ENCODE measurements around the gene PWP2.

The PWP2 gene

DNA sequence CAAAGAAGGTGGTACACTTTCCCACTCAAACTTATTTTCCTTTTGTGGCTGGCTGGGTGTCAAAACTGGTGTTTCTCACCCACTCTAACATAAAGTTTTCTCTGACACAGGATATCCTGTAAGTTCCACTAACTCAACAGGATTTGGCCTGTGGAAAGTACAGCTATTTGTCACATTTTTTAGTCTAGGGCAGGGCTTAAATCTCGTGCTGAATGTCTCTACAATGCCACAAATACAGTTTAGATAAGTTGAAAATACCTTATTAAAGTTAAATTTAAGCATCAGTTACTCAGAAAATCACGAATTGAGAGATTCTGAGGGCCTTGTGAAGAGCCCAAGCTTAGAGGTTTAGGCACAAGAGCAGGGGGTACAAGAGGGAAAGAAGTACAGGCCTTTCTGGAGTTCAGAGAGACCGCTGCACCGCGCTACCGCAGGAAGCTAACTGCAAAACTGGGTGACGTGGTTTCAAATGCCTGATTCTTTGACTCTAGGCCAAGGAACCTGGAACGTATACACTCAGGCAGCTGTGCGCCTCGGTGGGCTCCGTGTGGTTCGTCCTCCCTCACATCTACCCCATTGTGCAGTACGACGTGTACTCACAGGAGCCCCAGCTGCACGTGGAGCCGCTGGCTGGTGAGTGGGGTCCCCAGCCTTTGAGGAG lies 23.4 kb upstream of the PWP2 start:
- Histone ChIP-seq H3K27ac (ENCODE audit: low read depth, low read length) (no peak overlapping the region), H3K36me3 (ENCODE audit: control insufficient read depth, low read length) (peaks cover 85% of the 10 kb centered on the region), H3K9me2 (replicated peaks; ENCODE audit: control insufficient read depth, low read length) (no peaks in the 10 kb centered on the region), H3K79me2 (ENCODE audit: control insufficient read depth, low read length) (no peaks in the 10 kb centered on the region), H3K27me3 (ENCODE audit: control insufficient read depth, low read length) (no peaks in the 10 kb centered on the region), H3K4me3 (ENCODE audit: low read length) (no peak overlapping the region), H3K9me3 (ENCODE audit: control insufficient read depth, insufficient read depth, low read length) (no peaks in the 10 kb centered on the region), H3K4me2 (ENCODE audit: low read length) (no peak overlapping the region), H3K4me1 (ENCODE audit: control insufficient read depth, low read length) (no peaks in the 10 kb centered on the region), H3F3A (ENCODE audit: control insufficient read depth, insufficient read depth) (no peaks in the 10 kb centered on the region), H4K20me1 (ENCODE audit: control insufficient read depth, insufficient read depth, low read depth, low read length) (no peaks in the 10 kb centered on the region)
- TF ChIP-seq, protein P1, sequence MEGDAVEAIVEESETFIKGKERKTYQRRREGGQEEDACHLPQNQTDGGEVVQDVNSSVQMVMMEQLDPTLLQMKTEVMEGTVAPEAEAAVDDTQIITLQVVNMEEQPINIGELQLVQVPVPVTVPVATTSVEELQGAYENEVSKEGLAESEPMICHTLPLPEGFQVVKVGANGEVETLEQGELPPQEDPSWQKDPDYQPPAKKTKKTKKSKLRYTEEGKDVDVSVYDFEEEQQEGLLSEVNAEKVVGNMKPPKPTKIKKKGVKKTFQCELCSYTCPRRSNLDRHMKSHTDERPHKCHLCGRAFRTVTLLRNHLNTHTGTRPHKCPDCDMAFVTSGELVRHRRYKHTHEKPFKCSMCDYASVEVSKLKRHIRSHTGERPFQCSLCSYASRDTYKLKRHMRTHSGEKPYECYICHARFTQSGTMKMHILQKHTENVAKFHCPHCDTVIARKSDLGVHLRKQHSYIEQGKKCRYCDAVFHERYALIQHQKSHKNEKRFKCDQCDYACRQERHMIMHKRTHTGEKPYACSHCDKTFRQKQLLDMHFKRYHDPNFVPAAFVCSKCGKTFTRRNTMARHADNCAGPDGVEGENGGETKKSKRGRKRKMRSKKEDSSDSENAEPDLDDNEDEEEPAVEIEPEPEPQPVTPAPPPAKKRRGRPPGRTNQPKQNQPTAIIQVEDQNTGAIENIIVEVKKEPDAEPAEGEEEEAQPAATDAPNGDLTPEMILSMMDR (IDR thresholded peaks at IDR 0.05; ENCODE audit: low read depth, low read length, poor library complexity, severe bottlenecking), result no peak
- TF ChIP-seq EZH2phosphoT487 (IDR thresholded peaks at IDR 0.05; ENCODE audit: borderline replicate concordance, low read length), result no peak

DNA sequence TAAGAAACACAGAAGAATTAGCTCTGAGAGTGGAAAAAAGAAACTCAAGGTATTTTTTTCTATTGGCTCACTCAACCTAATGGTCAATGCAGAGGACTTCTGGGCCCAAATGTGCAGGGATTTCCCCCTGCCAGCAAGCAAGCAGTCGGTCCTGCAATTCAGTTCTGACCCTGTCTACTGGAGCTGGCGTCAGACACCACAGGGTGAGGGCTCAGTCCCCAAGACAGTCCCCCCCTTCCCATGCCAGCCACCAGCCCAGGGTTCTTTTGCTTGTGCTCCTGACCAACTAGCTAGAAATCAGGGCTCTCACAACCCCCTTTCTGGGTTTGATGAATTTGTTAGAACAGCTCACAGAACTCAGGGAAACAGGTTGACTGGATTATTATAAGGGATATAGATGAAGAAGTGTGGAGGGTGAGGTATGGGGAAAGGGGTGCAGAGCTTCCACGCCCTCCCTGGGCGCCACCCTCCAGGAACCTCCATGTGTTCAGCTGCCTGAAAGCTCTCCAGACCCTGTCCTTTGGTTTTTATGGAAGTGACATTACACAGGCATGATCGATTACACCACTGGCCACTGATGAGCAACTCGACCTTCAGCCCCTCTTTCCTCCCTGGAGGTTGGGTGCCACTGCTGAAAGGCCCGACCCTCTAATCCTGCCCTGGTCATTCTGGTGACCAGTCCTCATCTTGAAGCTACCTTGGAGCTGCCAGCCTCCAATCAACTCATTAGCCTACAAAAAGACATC lies 22.5 kb upstream of the PWP2 start:
- no peaks in the 10 kb centered on the region for H3K9me3 ChIP-seq (ENCODE audit: control insufficient read depth, insufficient read depth, low read length)
- H3K79me2 ChIP-seq (ENCODE audit: control insufficient read depth, low read length), result no peaks in the 10 kb centered on the region
- no peaks in the 10 kb centered on the region for H4K20me1 ChIP-seq (ENCODE audit: control insufficient read depth, insufficient read depth, low read depth, low read length)
- H3K27ac ChIP-seq (ENCODE audit: low read depth, low read length), result no peak overlapping the region
- no peaks in the 10 kb centered on the region for H3K9me2 ChIP-seq (replicated peaks; ENCODE audit: control insufficient read depth, low read length)
- H3K4me3 ChIP-seq (ENCODE audit: low read length), result no peak overlapping the region
- H3F3A ChIP-seq (ENCODE audit: control insufficient read depth, insufficient read depth), result no peaks in the 10 kb centered on the region
- peaks cover 2% of the 10 kb centered on the region for H3K4me1 ChIP-seq (ENCODE audit: control insufficient read depth, low read length)
- no peak overlapping the region for H3K4me2 ChIP-seq (ENCODE audit: low read length)
- H3K27me3 ChIP-seq (ENCODE audit: control insufficient read depth, low read length), result no peaks in the 10 kb centered on the region
- no peak for TF ChIP-seq EZH2phosphoT487 (IDR thresholded peaks at IDR 0.05; ENCODE audit: borderline replicate concordance, low read length)
- TF ChIP-seq, protein P1 (IDR thresholded peaks at IDR 0.05; ENCODE audit: low read depth, low read length, poor library complexity, severe bottlenecking), result no peak
- H3K36me3 ChIP-seq (ENCODE audit: control insufficient read depth, low read length), result peaks cover 86% of the 10 kb centered on the region

DNA sequence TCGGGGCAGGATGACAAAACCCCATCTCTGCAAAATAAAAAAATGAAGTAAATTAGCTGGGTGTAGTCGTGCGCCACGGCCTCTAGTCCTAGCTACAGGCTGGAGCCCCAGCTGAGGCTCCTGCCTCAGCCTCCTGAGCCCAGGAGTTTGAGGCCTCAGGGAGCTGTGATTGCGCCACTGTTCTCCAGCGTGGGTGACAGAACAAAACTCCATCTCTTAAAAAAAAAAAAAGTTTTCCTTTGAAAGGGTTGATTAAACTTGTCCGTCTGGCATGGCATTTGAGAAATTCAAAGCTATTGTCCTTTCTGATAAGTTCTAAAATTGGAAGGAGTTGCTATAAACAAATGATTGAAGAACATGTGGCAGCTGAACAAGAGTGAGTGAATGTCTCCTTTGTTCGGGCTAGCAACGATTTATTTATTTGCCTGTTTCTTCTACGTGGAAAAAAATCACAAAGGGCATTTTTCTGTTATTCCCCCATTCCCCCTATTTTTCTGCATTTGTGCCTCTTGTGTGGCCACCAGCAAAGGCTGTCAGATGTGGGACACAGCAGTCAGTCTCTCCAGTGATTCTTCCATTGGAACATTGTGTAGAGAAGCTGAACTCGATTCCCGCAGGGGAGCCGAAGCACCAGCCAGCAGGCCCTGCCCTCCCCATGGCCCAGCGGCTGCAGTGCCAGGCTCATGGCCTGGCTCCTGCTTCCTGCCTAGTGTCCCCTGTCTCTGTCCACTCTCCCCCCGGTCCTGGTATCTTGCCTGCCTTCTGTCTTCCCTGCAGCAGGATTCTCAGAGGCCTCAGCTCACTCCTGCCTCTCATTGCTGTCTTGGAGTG lies 21.5 kb upstream of the PWP2 start:
- Histone ChIP-seq H3K9me2 (replicated peaks; ENCODE audit: control insufficient read depth, low read length) (no peaks in the 10 kb centered on the region), H4K20me1 (ENCODE audit: control insufficient read depth, insufficient read depth, low read depth, low read length) (0 out of 2 replicates have a peak, but pooled peaks cover 3% of the 10 kb centered on the region), H3K27ac (ENCODE audit: low read depth, low read length) (no peak overlapping the region), H3K36me3 (ENCODE audit: control insufficient read depth, low read length) (peaks cover 84% of the 10 kb centered on the region), H3K79me2 (ENCODE audit: control insufficient read depth, low read length) (no peaks in the 10 kb centered on the region), H3F3A (ENCODE audit: control insufficient read depth, insufficient read depth) (no peaks in the 10 kb centered on the region), H3K9me3 (ENCODE audit: control insufficient read depth, insufficient read depth, low read length) (no peaks in the 10 kb centered on the region), H3K27me3 (ENCODE audit: control insufficient read depth, low read length) (no peaks in the 10 kb centered on the region), H3K4me3 (ENCODE audit: low read length) (no peak overlapping the region), H3K4me1 (ENCODE audit: control insufficient read depth, low read length) (peaks cover 11% of the 10 kb centered on the region), H3K4me2 (ENCODE audit: low read length) (no peak overlapping the region)
- no peak for TF ChIP-seq EZH2phosphoT487 (IDR thresholded peaks at IDR 0.05; ENCODE audit: borderline replicate concordance, low read length)
- TF ChIP-seq, protein P1 (IDR thresholded peaks at IDR 0.05; ENCODE audit: low read depth, low read length, poor library complexity, severe bottlenecking), result no peak

All from DOHH2 (cell line).